ENCODE data around the gene IGSF21.

- TF ChIP-seq GATA2 (IDR thresholded peaks at IDR 0.05; ENCODE audit: low read depth, low read length) (no peak), GATA3 (IDR thresholded peaks at IDR 0.05; ENCODE audit: low read depth, low read length) (no peak)
Measured at GRCh38 chr1:18266391-18266790, 158.8 kb downstream of the IGSF21 start.

Measured in SH-SY5Y (cell line).